CD4-positive, alpha-beta T cell (primary cell): ENCODE data around the gene ABHD13. TPM values are rescaled to one million over a fixed set of nuclear protein-coding genes. Genes with fewer than 3 reads are reported as not detected.

Experiments used
- ATAC-seq: fragments of 200-7000 bp; cut with Tn5 transposase; one replicate; pipeline ENCODE4 v1.10.0; 2022; ENCODE audit warnings: mild to moderate bottlenecking; ENCODE audit not compliant: poor library complexity
- CTCF ChIA-PET: fragments of 350-600 bp; sonication (Branson Sonifier 250); formaldehyde crosslinking; loops from one replicate; lab custom pipeline; 2021; ENCODE audit warnings: antibody characterized with exemption, inconsistent platforms; lab: Charles Lee
- POLR2A ChIA-PET: fragments of 350-600 bp; sonication (Branson Sonifier 250); formaldehyde crosslinking; loops from one replicate; lab custom pipeline; 2021; ENCODE audit warnings: antibody characterized with exemption, inconsistent platforms; lab: Charles Lee
- DNase-seq, 14 experiments: peaks; one replicate each; pipeline ENCODE4 v3.0.0-alpha.2; 2013 to 2020; ENCODE audit warnings: mixed read lengths in 2 of 14
- H3K27ac ChIP-seq, 2 donors: one replicate each; pipeline versions ENCODE4 v1.5.1 to v1.7.0; 2013; ENCODE audit warnings: low read length in 2 of 2, low read depth in 1 of 2, mild to moderate bottlenecking in 1 of 2
- H3K27me3 ChIP-seq, 2 experiments: 1 replicate in 1 of 2; 2 replicates in 1 of 2; pipeline versions ENCODE4 v1.6.1 to v1.7.0; 2013; ENCODE audit warnings: low read length in 2 of 2, control low read depth in 1 of 2, mild to moderate bottlenecking in 1 of 2, moderate library complexity in 1 of 2; ENCODE audit not compliant: insufficient read depth in 2 of 2, control insufficient read depth in 1 of 2
- H3K36me3 ChIP-seq: one replicate; pipeline ENCODE4 v1.6.1; 2013; ENCODE audit warnings: low read length, control low read depth; ENCODE audit not compliant: insufficient read depth
- H3K4me1 ChIP-seq: one replicate; pipeline ENCODE4 v1.6.1; 2013; ENCODE audit warnings: low read length, control low read depth; ENCODE audit not compliant: insufficient read depth
- H3K4me3 ChIP-seq: one replicate; pipeline ENCODE4 v1.5.1; 2013; ENCODE audit warnings: mild to moderate bottlenecking, low read length, moderate library complexity
- H3K9me3 ChIP-seq, 2 experiments: 1 replicate in 1 of 2; 2 replicates in 1 of 2; pipeline versions ENCODE4 v1.6.1 to v1.7.0; 2013; ENCODE audit warnings: low read length in 2 of 2, mild to moderate bottlenecking in 2 of 2, control low read depth in 1 of 2, moderate library complexity in 1 of 2; ENCODE audit not compliant: control insufficient read depth in 1 of 2, insufficient read depth in 1 of 2
- H3K27ac Mint-ChIP-seq: one replicate; pipeline ENCODE4 v1.8.0; 2020; ENCODE audit warnings: mixed read lengths
- H3K27me3 Mint-ChIP-seq: one replicate; pipeline ENCODE4 v1.8.0; 2021; ENCODE audit warnings: mixed read lengths
- H3K36me3 Mint-ChIP-seq: one replicate; pipeline ENCODE4 v1.8.0; 2021; ENCODE audit warnings: low read depth, mixed read lengths
- H3K4me1 Mint-ChIP-seq: one replicate; pipeline ENCODE4 v1.8.0; 2021; ENCODE audit warnings: low read depth, mixed read lengths
- H3K4me3 Mint-ChIP-seq: one replicate; pipeline ENCODE4 v1.8.0; 2020; ENCODE audit warnings: mild to moderate bottlenecking, mixed read lengths
- H3K9me3 Mint-ChIP-seq: one replicate; pipeline ENCODE4 v1.8.0; 2020; ENCODE audit warnings: mixed read lengths
- intact Hi-C, 2 experiments: fragments of 100-400 bp; cut with DNase I in 1 of 2; cut with micrococcal nuclease in 1 of 2; formaldehyde crosslinking; loops; one replicate each; pipeline versions ENCODE4 v1.15.1 to v1.9.0; 2023 to 2025; cut with DNase I, micrococcal nuclease
- total RNA-seq, 174 experiments: library from RNA in 2 of 174; stranded (reverse) in 2 of 174; gene quantifications; one replicate each; pipeline ENCODE4 v1.2.3 and lab custom pipeline; 2021 to 2026
- TF ChIP-seq, protein P1 (sequence below): fragments of 200-600 bp; IDR thresholded peaks from one replicate; pipeline ENCODE4 v1.8.0; 2022; ENCODE audit warnings: antibody characterized with exemption, mild to moderate bottlenecking

Gene ABHD13
- total RNA-seq, 2 experiments from 2014 or later, result 18.0 to 18.6 TPM

- no peaks in the 10 kb centered on the region for H3K36me3 ChIP-seq
- ATAC-seq (no peak), DNase-seq (peak in 3 of 14 experiments; percentile 3 to 18 (median 18))
- H3K27me3 Mint-ChIP-seq, result no peaks in the 10 kb centered on the region
- peaks cover 59% of the 10 kb centered on the region for H3K4me1 Mint-ChIP-seq
- peak overlapping the region; percentile 87 for H3K27ac Mint-ChIP-seq
- no peaks in the 10 kb centered on the region for H3K36me3 Mint-ChIP-seq
- TF ChIP-seq, protein P1, sequence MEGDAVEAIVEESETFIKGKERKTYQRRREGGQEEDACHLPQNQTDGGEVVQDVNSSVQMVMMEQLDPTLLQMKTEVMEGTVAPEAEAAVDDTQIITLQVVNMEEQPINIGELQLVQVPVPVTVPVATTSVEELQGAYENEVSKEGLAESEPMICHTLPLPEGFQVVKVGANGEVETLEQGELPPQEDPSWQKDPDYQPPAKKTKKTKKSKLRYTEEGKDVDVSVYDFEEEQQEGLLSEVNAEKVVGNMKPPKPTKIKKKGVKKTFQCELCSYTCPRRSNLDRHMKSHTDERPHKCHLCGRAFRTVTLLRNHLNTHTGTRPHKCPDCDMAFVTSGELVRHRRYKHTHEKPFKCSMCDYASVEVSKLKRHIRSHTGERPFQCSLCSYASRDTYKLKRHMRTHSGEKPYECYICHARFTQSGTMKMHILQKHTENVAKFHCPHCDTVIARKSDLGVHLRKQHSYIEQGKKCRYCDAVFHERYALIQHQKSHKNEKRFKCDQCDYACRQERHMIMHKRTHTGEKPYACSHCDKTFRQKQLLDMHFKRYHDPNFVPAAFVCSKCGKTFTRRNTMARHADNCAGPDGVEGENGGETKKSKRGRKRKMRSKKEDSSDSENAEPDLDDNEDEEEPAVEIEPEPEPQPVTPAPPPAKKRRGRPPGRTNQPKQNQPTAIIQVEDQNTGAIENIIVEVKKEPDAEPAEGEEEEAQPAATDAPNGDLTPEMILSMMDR, result no peak
- H3K4me1 ChIP-seq, result peaks cover 12% of the 10 kb centered on the region
- H3K4me3 ChIP-seq, result no peak overlapping the region
- intact Hi-C loops, result no loop called here
- H3K9me3 ChIP-seq, result no peaks in the 10 kb centered on the region
- ChIA-PET POLR2A (interaction anchor here (0.7 to 1.5 kb wide), 3 partner anchors 17 to 141 kb away, joined by 3 to 10 read pairs (median 5); no protein-coding TSS in a partner anchor), CTCF (interaction anchor here (1.1 kb wide), 1 partner anchor 45 kb away, joined by 3 read pairs; no protein-coding TSS in a partner anchor)
- H3K27me3 ChIP-seq, result no peaks in the 10 kb centered on the region
- H3K9me3 Mint-ChIP-seq, result no peaks in the 10 kb centered on the region
- H3K4me3 Mint-ChIP-seq, result peak overlapping the region; percentile 63
- H3K27ac ChIP-seq, result no peak overlapping the region
Measured at GRCh38 chr13:108268466-108269112, 50.4 kb downstream of the ABHD13 start.

DNA sequence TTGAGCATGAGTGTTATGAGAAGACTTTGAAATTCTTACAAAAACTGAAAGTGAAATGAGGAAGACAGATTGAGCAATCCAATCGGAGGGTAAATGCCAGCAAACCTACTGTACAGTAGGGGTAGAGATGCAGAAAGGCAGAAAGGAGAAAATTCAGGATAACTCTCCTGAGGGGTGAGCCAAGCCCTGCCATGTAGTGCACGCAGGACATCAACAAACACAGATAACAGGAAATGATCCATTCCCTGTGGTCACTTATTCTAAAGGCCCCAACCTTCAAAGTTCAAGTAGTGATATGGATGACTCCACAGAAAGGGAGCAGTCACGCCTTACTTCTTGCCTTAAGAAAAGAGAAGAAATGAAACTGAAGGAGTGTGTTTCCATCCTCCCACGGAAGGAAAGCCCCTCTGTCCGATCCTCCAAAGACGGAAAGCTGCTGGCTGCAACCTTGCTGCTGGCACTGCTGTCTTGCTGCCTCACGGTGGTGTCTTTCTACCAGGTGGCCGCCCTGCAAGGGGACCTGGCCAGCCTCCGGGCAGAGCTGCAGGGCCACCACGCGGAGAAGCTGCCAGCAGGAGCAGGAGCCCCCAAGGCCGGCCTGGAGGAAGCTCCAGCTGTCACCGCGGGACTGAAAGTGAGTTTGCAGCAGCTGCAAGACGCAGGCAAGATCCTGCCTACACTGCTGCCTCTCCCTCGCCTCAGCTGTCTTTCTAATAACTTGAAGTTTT is 51.6 kb downstream of the ABHD13 start, which contains the start of gene TNFSF13B:
Gene TNFSF13B (plus strand): TSS at position 118 of the 728 bp plus-strand sequence. CDS start 178 bp downstream, at position 296.
- Mint-ChIP-seq H3K36me3 (no peaks in the 10 kb centered on the region), H3K9me3 (no peaks in the 10 kb centered on the region), H3K27me3 (no peaks in the 10 kb centered on the region), H3K27ac (peak within 1 kb of the TSS; percentile 87), H3K4me1 (peaks cover 59% of the 10 kb centered on the region), H3K4me3 (peak within 1 kb of the TSS; percentile 87)
- H3K27me3 ChIP-seq, result no peaks in the 10 kb centered on the region
- DNase-seq (peak in 12 of 14 experiments; percentile 12 to 67 (median 35)), ATAC-seq (peak; percentile 61)
- intact Hi-C loops, result loop anchor here (10.0 kb wide), 1 partner anchor 45 kb away; no protein-coding TSS in a partner anchor
- H3K4me1 ChIP-seq, result peaks cover 12% of the 10 kb centered on the region
- H3K27ac ChIP-seq, result peak within 1 kb of the TSS; percentile 29 to 71
- ChIA-PET POLR2A (interaction anchor here (0.9 to 1.5 kb wide), 3 partner anchors 46 to 52 kb away, joined by 5 to 6 read pairs (median 5); partner anchors contain the start of gene ABHD13), CTCF (interaction anchor here (1.1 to 1.2 kb wide), 3 partner anchors 11 to 334 kb away, joined by 3 read pairs; no protein-coding TSS in a partner anchor)
- TF ChIP-seq, protein P1, result no peak
- H3K4me3 ChIP-seq, result peak within 1 kb of the TSS; percentile 64
- H3K36me3 ChIP-seq, result no peaks in the 10 kb centered on the region
- H3K9me3 ChIP-seq, result no peaks in the 10 kb centered on the region

DNA sequence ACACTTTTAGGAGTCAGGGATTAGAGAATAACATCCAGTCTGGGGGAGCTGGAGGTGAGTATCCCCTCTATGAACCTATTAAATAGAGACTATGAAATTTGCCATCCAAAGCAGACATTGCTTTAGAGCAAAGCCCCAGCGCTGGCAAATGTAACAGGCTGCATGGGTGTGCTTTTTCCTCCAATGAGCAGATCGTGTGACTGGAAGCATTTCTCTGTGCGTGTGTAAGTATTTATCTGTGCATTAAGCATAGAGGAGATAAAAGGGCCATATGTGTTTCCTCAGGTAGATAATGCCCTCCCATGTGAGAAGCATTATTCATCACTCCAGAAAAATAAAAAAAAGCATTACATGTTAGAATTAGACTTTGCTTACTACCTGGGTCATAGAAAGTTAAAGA is 52.2 kb downstream of the ABHD13 start:
- Histone ChIP-seq H3K27ac (peak overlapping the region; percentile 29 to 71), H3K36me3 (no peaks in the 10 kb centered on the region), H3K9me3 (no peaks in the 10 kb centered on the region), H3K27me3 (no peaks in the 10 kb centered on the region), H3K4me1 (peaks cover 12% of the 10 kb centered on the region), H3K4me3 (peak overlapping the region; percentile 64)
- ATAC-seq (peak; percentile 46), DNase-seq (peak in 4 of 14 experiments; percentile 2 to 22 (median 20))
- Mint-ChIP-seq H3K9me3 (no peaks in the 10 kb centered on the region), H3K27me3 (no peaks in the 10 kb centered on the region), H3K36me3 (no peaks in the 10 kb centered on the region), H3K4me3 (peak overlapping the region; percentile 87), H3K27ac (peak overlapping the region; percentile 87), H3K4me1 (peaks cover 59% of the 10 kb centered on the region)
- intact Hi-C loops, result loop anchor here (10.0 kb wide), 1 partner anchor 46 kb away; no protein-coding TSS in a partner anchor
- POLR2A ChIA-PET, result interaction anchor here (0.9 to 1.3 kb wide), 2 partner anchors 47 to 52 kb away, joined by 5 to 6 read pairs; partner anchors contain the start of gene ABHD13
- TF ChIP-seq, protein P1, result no peak
- CTCF ChIA-PET, result interaction anchor here (1.1 kb wide), 1 partner anchor 11 kb away, joined by 3 read pairs; no protein-coding TSS in a partner anchor
